ENCODE data around the gene PDHX. TPM values are rescaled to one million over a fixed set of nuclear protein-coding genes. Genes with fewer than 3 reads are reported as not detected.

The PDHX gene
- total RNA-seq, 2 experiments from 2014 or later: 32.3 TPM

DNA sequence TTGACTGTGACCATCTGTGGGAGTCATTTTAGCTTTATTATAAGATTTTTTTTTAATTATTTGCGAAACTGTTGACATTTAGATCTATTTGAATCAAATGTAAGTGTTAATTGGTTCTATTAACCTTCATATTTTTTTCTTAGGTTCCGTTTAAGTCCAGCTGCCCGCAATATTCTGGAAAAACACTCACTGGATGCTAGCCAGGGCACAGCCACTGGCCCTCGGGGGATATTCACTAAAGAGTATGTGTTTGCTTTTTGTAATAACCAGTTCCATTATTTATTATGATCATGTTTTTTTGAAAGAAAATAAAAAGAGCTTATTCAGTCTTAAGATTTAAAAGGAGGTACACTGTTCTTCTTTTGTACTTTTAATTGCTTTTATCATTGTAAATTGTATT lies 43.9 kb downstream of the PDHX start:
- ATAC-seq (no peak), DNase-seq (no peak)
- Mint-ChIP-seq H3K27me3 (ENCODE audit: low read depth) (no peaks in the 10 kb centered on the region), H3K9me3 (ENCODE audit: insufficient read depth) (no peaks in the 10 kb centered on the region), H3K27ac (no peak overlapping the region), H3K4me1 (ENCODE audit: low read depth) (no peaks in the 10 kb centered on the region), H3K4me3 (no peak overlapping the region), H3K36me3 (ENCODE audit: low read depth) (peaks cover 8% of the 10 kb centered on the region)
- CTCF ChIA-PET: interaction anchor here (1.6 kb wide), 1 partner anchor 18 kb away, joined by 3 read pairs; no protein-coding TSS in a partner anchor
- POLR2A ChIA-PET: no interaction called here

DNA sequence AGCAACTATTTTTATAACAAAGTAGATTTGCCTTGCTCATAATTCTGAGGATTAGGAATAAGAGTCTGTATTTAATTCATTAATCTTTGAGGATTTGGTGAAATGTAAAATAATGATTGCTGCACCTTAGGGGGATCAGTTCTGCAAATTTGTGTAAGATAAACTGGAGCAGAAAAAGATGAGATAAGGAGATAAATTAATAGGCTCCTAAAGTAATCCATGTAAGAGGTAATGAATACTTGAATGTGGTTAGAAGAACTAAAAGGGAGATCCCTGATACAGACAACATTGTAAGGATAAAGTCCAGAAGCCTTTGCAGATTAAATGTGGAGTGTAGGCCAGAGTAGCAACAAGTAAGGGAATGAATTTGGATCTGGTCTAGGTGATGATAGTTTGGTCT lies 45.6 kb downstream of the PDHX start:
- Mint-ChIP-seq H3K4me3 (no peak overlapping the region), H3K9me3 (ENCODE audit: insufficient read depth) (no peaks in the 10 kb centered on the region), H3K27me3 (ENCODE audit: low read depth) (no peaks in the 10 kb centered on the region), H3K36me3 (ENCODE audit: low read depth) (peaks cover 9% of the 10 kb centered on the region), H3K27ac (no peak overlapping the region), H3K4me1 (ENCODE audit: low read depth) (no peaks in the 10 kb centered on the region)
- ChIA-PET CTCF (no interaction called here), POLR2A (no interaction called here)
- ATAC-seq: no peak
- no peak for DNase-seq

DNA sequence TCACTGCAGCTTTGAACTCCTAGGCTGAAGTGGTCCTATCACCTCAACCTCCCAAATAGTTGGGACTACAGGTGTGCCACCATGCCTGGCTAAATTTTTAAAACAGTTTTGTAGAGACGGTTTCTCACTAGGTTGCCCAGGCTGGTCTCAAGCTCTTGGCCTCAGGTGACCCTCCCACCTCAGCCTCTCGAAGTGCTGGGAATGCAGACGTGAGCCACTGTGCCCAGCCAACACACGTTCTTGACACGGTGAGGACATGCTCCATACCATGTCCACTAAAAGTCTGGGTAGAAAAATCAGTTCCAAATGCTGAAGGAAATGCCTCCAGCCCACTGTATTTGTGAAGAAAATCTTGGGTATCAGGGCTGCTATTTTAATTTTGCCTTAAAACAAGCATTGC lies 46.9 kb downstream of the PDHX start:
- peaks cover 12% of the 10 kb centered on the region for H3K36me3 Mint-ChIP-seq (ENCODE audit: low read depth)
- no peak for ATAC-seq
- no peaks in the 10 kb centered on the region for H3K27me3 Mint-ChIP-seq (ENCODE audit: low read depth)
- no peak overlapping the region for H3K27ac Mint-ChIP-seq
- no peak for DNase-seq
- no peak overlapping the region for H3K4me3 Mint-ChIP-seq
- ChIA-PET POLR2A (no interaction called here), CTCF (no interaction called here)
- H3K4me1 Mint-ChIP-seq (ENCODE audit: low read depth): no peaks in the 10 kb centered on the region
- no peaks in the 10 kb centered on the region for H3K9me3 Mint-ChIP-seq (ENCODE audit: insufficient read depth)

DNA sequence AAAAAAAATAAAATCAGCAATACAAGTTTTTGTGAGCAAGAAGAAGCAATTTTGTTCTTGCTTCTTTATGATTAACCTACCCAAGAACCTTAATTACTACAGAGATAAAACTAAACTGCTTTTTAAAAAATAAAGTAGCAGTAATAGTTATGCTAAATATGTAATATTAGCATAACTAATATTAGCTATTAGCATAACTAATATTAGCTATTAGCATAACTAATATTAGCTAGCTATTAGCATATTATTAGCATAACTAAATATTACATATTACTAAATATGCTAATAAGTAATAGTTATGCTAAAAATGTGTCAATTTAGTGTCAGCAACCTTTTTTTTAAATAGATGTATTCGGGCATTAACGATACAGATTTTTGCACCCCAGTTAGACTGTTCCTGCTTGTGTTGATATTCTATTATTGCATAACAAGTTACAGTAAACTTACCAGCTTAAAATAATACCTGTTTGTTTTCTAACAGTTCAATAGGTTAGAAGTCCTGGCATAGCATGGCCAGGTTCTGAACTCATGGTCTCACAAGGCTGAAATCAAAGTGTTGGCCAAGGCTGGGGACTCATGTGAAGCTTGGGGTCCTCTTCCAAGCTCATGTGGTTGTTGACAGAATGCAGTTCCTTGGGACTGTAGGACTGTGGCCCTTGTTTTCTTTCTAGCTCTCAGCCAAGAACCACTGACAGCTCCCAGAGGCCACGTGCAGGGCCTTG lies 48.4 kb downstream of the PDHX start:
- peaks cover 13% of the 10 kb centered on the region for H3K36me3 Mint-ChIP-seq (ENCODE audit: low read depth)
- CTCF ChIA-PET: no interaction called here

DNA sequence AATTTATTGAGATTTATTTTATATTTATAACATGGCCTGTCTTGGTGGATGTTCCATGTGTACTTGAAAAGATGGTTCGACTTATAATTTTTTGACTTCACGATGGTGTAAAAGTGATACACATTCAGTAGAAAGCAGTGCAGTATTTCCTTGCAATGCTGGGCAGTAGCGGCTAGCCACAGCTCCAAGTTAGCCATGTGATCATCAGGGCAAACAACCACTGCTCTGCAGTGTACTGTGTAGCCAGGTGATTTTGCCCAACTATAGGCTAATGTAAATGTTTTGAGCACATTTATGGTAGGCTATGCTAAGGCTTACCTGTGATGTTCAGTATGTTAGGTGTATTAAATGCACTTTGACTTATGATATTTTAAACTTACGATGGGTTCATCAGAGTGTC lies 52.4 kb downstream of the PDHX start:
- POLR2A ChIA-PET: no interaction called here

More for the DNA sequence above, 48.4 kb downstream of the PDHX start:
- no peaks in the 10 kb centered on the region for H3K9me3 Mint-ChIP-seq (ENCODE audit: insufficient read depth)
- ATAC-seq (no peak), DNase-seq (no peak)
- POLR2A ChIA-PET: interaction anchor here (0.8 kb wide), 1 partner anchor 27 kb away, joined by 3 read pairs; no protein-coding TSS in a partner anchor
- no peak overlapping the region for H3K27ac Mint-ChIP-seq
- H3K27me3 Mint-ChIP-seq (ENCODE audit: low read depth): no peaks in the 10 kb centered on the region
- no peak overlapping the region for H3K4me3 Mint-ChIP-seq
- no peaks in the 10 kb centered on the region for H3K4me1 Mint-ChIP-seq (ENCODE audit: low read depth)

DNA sequence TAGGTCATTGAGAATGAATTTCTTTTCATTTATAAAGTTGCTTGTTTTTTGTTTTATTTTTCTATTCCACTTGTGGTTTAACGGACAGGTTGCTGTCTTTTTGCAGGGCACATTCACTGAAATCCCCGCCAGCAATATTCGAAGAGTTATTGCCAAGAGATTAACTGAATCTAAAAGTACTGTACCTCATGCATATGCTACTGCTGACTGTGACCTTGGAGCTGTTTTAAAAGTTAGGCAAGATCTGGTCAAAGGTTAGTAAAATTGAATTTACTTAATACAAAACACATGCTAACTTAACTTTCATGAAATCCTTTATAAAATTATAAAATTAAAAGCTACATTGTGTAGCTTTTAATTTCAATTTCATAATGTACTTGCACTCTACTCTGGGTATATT lies 53.6 kb downstream of the PDHX start:
- Mint-ChIP-seq H3K9me3 (ENCODE audit: insufficient read depth) (no peaks in the 10 kb centered on the region), H3K36me3 (ENCODE audit: low read depth) (peaks cover 39% of the 10 kb centered on the region), H3K4me1 (ENCODE audit: low read depth) (peaks cover 5% of the 10 kb centered on the region), H3K27ac (no peak overlapping the region), H3K27me3 (ENCODE audit: low read depth) (no peaks in the 10 kb centered on the region), H3K4me3 (no peak overlapping the region)
- CTCF ChIA-PET: interaction anchor here (1.0 kb wide), 1 partner anchor 22 kb away, joined by 4 read pairs; no protein-coding TSS in a partner anchor
- POLR2A ChIA-PET: no interaction called here
- DNase-seq (no peak), ATAC-seq (no peak)

More for the DNA sequence above, 52.4 kb downstream of the PDHX start:
- Mint-ChIP-seq H3K27me3 (ENCODE audit: low read depth) (no peaks in the 10 kb centered on the region), H3K36me3 (ENCODE audit: low read depth) (peaks cover 34% of the 10 kb centered on the region), H3K4me3 (no peak overlapping the region), H3K27ac (no peak overlapping the region), H3K9me3 (ENCODE audit: insufficient read depth) (no peaks in the 10 kb centered on the region), H3K4me1 (ENCODE audit: low read depth) (peaks cover 5% of the 10 kb centered on the region)
- no peak for DNase-seq
- CTCF ChIA-PET: no interaction called here
- ATAC-seq: no peak

DNA sequence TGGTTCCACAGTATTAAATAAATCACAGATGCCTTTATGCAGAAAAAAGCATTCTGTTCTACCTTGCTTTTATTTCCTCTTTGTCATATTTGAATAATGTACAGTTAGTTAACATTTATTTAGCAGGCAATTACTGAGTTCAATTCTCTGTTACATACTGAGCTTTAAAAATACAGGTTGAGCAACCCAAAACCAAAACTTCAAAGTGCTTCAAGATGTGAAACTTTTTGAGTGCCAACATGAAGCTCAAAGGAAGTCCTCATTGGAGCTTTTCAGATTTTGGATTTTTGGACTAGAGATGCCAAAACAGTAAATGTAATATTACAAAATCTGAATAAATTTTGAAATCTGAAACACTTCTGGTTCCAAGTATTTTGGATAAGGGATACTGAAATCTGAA lies 54.1 kb downstream of the PDHX start:
- POLR2A ChIA-PET: no interaction called here
- no peak for DNase-seq
- Mint-ChIP-seq H3K4me3 (no peak overlapping the region), H3K36me3 (ENCODE audit: low read depth) (peaks cover 44% of the 10 kb centered on the region), H3K27ac (no peak overlapping the region), H3K27me3 (ENCODE audit: low read depth) (no peaks in the 10 kb centered on the region), H3K4me1 (ENCODE audit: low read depth) (peaks cover 8% of the 10 kb centered on the region), H3K9me3 (ENCODE audit: insufficient read depth) (no peaks in the 10 kb centered on the region)
- CTCF ChIA-PET: interaction anchor here (0.6 to 1.0 kb wide), 2 partner anchors 22 to 421 kb away, joined by 3 to 4 read pairs; no protein-coding TSS in a partner anchor
- no peak for ATAC-seq

DNA sequence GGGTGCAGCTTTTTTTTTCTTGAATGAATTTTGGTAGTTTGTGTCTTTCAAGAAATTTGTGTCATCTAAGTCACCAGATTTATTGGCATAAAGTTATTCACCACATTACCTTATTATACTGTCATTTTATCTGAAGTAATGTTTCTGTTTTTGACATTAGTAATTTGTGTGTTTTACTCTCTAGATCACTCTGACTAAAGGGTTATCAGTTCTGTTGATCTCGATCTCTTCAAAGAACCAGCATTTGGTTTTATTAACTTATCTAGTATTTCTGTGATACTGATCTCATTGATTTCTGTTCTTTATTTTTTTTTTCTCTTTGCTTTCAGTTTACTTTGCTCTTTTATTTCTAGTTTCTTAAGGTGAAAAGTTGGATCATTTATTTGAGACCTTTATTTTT lies 55.5 kb downstream of the PDHX start:
- Mint-ChIP-seq H3K36me3 (ENCODE audit: low read depth) (peaks cover 52% of the 10 kb centered on the region), H3K27ac (no peak overlapping the region), H3K4me3 (no peak overlapping the region), H3K27me3 (ENCODE audit: low read depth) (no peaks in the 10 kb centered on the region), H3K4me1 (ENCODE audit: low read depth) (peaks cover 10% of the 10 kb centered on the region), H3K9me3 (ENCODE audit: insufficient read depth) (no peaks in the 10 kb centered on the region)
- POLR2A ChIA-PET: no interaction called here
- DNase-seq (no peak), ATAC-seq (no peak)
- CTCF ChIA-PET: no interaction called here

DNA sequence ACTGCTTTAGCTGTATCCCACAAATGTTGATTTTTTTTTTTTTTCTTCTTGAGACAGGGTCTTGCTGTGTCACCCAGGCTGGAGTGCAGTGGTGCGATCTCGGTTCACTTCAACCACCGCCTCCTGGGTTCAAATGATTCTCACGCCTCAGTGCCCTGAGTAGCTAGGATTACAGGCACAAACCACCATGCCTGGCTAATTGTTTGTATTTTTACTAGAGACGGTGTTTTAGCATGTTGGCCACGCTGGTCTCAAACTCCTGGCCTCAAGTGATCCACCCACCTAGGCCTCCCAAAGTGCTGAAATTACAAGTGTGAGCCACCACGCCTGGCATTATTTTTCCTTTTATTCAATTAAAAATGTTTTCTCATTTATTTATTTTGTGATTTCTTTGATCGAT lies 55.9 kb downstream of the PDHX start:
- ChIA-PET POLR2A (no interaction called here), CTCF (interaction anchor here (1.1 kb wide), 1 partner anchor 38 kb away, joined by 3 read pairs; no protein-coding TSS in a partner anchor)
- H3K4me1 Mint-ChIP-seq (ENCODE audit: low read depth): peaks cover 14% of the 10 kb centered on the region
- H3K36me3 Mint-ChIP-seq (ENCODE audit: low read depth): peaks cover 54% of the 10 kb centered on the region
- no peaks in the 10 kb centered on the region for H3K9me3 Mint-ChIP-seq (ENCODE audit: insufficient read depth)
- ATAC-seq (no peak), DNase-seq (no peak)
- H3K4me3 Mint-ChIP-seq: no peak overlapping the region
- H3K27ac Mint-ChIP-seq: no peak overlapping the region
- no peaks in the 10 kb centered on the region for H3K27me3 Mint-ChIP-seq (ENCODE audit: low read depth)

DNA sequence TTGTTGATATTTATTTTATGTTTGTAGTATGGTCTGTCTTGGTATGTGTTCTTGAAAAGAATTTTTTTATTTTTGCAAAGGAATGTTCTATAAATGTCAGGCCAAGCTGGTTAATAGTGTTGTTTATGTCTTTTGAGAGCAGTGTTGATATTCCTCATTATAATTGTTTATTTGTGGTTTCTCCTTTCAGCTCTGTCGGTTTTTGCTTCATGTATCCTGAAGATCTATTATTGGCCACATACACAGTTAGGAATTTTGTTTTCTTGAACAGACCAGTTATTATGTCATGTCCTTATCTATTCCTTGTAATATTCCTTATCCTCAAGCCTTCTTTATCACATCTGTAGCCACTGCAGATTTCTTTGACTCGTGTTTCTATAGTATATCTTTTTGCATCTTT lies 56.5 kb downstream of the PDHX start:
- Mint-ChIP-seq H3K9me3 (ENCODE audit: insufficient read depth) (no peaks in the 10 kb centered on the region), H3K36me3 (ENCODE audit: low read depth) (peaks cover 52% of the 10 kb centered on the region), H3K4me1 (ENCODE audit: low read depth) (peaks cover 18% of the 10 kb centered on the region), H3K27me3 (ENCODE audit: low read depth) (no peaks in the 10 kb centered on the region), H3K4me3 (no peak overlapping the region), H3K27ac (no peak overlapping the region)
- ChIA-PET CTCF (interaction anchor here (1.1 kb wide), 1 partner anchor 39 kb away, joined by 3 read pairs; no protein-coding TSS in a partner anchor), POLR2A (no interaction called here)
- DNase-seq (no peak), ATAC-seq (no peak)

DNA sequence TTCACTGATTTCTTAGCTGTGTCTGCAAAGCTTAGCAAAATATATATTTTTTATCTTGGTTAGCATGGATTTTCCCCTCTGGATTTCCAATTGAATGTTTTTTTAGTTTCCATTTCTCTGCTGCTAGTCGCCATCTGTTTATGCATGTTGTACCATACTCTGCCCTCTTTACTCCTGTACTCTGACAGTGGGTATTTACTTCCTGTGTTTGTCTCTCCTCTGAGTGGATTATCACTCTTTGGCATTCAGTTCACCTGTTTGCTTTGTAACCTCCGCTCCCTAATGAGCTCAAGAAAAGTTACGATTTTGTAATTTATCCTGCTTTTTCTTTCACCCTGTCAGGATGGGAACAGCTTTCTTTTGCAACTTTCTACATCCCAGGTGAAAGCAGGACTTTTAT lies 59.1 kb downstream of the PDHX start:
- CTCF ChIA-PET: interaction anchor here (1.1 to 1.4 kb wide), 3 partner anchors 12 to 170 kb away, joined by 3 to 4 read pairs (median 4); no protein-coding TSS in a partner anchor

DNA sequence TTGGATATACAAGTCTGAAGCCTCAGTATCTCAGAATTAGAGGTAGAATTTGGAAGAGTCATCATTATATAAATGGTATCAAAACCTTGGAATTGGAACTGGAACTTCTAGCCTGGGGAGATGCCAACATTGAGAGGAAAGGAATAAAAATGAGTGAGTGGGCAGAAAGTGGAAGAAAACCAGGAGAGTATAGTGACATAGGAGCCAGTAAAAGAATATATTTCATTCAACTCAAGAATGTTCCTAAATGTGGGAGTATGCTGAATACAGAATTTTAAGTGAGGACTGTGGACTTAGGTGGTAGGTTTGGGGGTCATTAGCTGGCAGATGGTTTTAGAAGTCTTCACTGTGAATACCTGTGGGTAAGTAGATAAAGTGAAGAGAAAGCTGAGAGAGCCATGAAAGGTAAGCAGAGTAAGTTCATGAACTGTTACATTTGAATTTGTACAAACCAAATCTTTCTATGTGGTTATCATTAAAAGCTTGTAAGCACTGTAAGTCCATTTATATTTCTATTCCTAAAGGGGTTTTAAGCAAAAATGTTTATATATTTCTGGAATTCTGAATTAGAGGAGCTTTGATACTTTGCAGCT lies 60.2 kb downstream of the PDHX start:
- H3K4me1 Mint-ChIP-seq (ENCODE audit: low read depth): peaks cover 19% of the 10 kb centered on the region
- no peak overlapping the region for H3K4me3 Mint-ChIP-seq
- H3K27ac Mint-ChIP-seq: no peak overlapping the region
- H3K27me3 Mint-ChIP-seq (ENCODE audit: low read depth): no peaks in the 10 kb centered on the region
- no peak for ATAC-seq
- CTCF ChIA-PET: interaction anchor here (1.4 kb wide), 1 partner anchor 50 kb away, joined by 4 read pairs; no protein-coding TSS in a partner anchor
- peaks cover 52% of the 10 kb centered on the region for H3K36me3 Mint-ChIP-seq (ENCODE audit: low read depth)
- POLR2A ChIA-PET: no interaction called here
- no peaks in the 10 kb centered on the region for H3K9me3 Mint-ChIP-seq (ENCODE audit: insufficient read depth)
- no peak for DNase-seq

More for the DNA sequence above, 59.1 kb downstream of the PDHX start:
- Mint-ChIP-seq H3K4me3 (no peak overlapping the region), H3K36me3 (ENCODE audit: low read depth) (peaks cover 53% of the 10 kb centered on the region), H3K4me1 (ENCODE audit: low read depth) (peaks cover 15% of the 10 kb centered on the region), H3K9me3 (ENCODE audit: insufficient read depth) (no peaks in the 10 kb centered on the region), H3K27ac (no peak overlapping the region), H3K27me3 (ENCODE audit: low read depth) (no peaks in the 10 kb centered on the region)
- no peak for DNase-seq
- POLR2A ChIA-PET: no interaction called here
- ATAC-seq: no peak
